ENCODE data around the gene RBCK1. TPM values are rescaled to one million over a fixed set of nuclear protein-coding genes. Genes with fewer than 3 reads are reported as not detected.
A peak's percentile ranks its signal among the peaks of the same experiment; 100 is the strongest.

Gene RBCK1
- total and polyA plus RNA-seq, 9 donors = 53.5 to 86.9 (median 76.6) TPM

DNA sequence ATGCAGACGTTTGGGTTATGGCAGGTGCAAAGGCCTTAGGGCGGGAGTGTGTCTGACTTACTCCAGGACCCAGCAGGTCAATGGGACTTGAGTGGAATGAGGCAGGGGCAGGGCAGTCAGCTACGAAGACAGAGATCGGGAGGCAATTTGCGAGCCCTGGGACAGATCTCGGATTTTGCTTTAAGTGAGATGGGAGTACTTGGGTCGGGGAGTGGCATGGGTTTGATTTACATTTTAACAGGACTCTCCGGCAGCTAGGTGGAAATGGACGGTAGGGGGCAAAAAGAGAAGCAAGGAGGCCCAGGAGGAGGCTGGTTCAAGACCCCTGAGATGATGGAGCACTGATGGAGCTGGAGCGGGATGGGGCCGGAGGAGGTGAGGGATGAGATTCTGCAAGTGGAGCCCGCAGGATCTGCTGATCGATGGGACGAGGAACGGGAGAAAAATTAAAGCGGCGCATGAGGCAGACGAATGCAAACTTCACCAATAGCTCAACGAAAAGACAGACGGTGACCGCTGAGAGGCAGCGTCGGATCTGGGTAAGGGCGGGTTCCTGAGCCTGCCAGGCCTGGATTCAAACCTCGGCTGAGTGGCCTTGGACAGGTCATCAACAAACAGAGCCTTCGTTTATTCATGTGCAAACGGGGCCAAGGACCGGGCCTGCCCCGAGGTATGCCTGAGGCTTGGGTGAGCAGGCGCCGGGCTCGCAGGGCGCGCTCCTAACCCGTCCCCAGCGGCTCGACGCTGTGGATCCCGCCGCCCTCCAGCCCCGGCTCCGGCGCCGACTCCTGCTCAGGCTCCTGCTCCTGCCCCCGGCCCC lies 756 bp upstream of the RBCK1 start:
- TF ChIP-seq EP300 (IDR thresholded peaks at IDR 0.05) (no peak), POLR2A (IDR thresholded peaks at IDR 0.05) (peak; percentile 4), CTCF (IDR thresholded peaks at IDR 0.05) (no peak)
- H3K36me3 ChIP-seq = no peaks in the 10 kb centered on the region
- peak overlapping the region; percentile 94 for H3K4me3 ChIP-seq
- H3K9me3 ChIP-seq = no peaks in the 10 kb centered on the region
- 4 to 9% (median 5%) methylated on average over 30 to 45 of the region's 45 CpGs for WGBS, 3 donors
- peak; percentile 67 to 84 (median 80) for DNase-seq
- H3K27ac ChIP-seq = no peak overlapping the region
- no peaks in the 10 kb centered on the region for H3K27me3 ChIP-seq
- intact Hi-C loops (cut with DNase I) = loop anchor here in 1 of 4 donors (10.0 kb wide), 1 partner anchor 57 kb away; the partner anchor contains the start of gene TBC1D20
- peaks cover 7% of the 10 kb centered on the region for H3K4me1 ChIP-seq (ENCODE audit: insufficient read depth)

DNA sequence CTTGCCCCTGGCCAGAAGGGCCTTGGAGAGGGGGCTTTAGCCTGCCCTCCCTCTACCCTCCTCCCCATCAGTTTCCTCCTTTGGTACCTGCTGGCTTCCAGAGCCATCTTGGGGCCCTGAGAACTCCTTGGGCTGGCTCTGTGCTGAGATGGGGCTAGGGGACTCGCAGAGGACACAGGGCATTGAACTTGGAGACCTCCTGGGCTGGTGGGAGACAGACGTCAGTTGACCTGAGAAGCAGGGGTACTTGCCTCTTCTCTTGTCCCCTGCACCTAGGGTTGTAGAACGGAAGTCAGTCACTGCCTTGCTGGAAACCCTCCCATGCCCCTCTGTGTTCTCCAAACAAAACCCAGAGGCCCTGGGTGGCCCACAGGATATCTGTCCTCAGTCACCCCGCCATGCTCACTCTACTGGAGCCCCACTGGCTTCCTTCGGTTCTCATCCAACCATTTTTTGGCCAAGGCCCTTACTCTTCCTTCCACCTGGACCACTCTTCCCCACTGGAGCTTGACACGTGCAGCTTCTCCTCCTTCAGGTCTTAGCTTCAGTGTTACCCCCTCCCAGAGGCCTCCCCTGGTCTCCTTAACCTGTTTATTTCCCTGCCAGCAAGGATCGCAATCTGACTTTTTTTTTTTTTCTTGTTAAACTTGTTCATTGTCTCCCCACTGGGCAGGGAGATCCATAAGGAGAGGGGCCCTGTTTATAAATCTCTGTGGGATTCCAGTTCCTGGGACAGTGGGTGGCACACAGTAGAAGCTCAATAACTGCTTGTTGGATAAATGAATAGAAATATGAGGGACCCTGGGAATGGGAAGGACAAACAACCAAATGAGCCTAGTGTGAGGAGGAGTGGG lies 971 bp downstream of the RBCK1 start:
- Histone ChIP-seq H3K9me3 (no peaks in the 10 kb centered on the region), H3K4me3 (peak overlapping the region; percentile 94), H3K36me3 (no peaks in the 10 kb centered on the region), H3K4me1 (ENCODE audit: insufficient read depth) (peaks cover 7% of the 10 kb centered on the region), H3K27me3 (no peaks in the 10 kb centered on the region), H3K27ac (peak overlapping the region; percentile 94 to 96)
- TF ChIP-seq EP300 (IDR thresholded peaks at IDR 0.05) (no peak), POLR2A (IDR thresholded peaks at IDR 0.05) (no peak), CTCF (IDR thresholded peaks at IDR 0.05) (no peak)
- no peak for DNase-seq
- 8 to 12% (median 10%) methylated on average over 7 of the region's 7 CpGs for WGBS, 3 donors
- intact Hi-C loops (cut with DNase I) = loop anchor here in 1 of 4 donors (2.0 to 10.0 kb wide), 2 partner anchors 56 to 60 kb away; partner anchors contain the start of gene TBC1D20

DNA sequence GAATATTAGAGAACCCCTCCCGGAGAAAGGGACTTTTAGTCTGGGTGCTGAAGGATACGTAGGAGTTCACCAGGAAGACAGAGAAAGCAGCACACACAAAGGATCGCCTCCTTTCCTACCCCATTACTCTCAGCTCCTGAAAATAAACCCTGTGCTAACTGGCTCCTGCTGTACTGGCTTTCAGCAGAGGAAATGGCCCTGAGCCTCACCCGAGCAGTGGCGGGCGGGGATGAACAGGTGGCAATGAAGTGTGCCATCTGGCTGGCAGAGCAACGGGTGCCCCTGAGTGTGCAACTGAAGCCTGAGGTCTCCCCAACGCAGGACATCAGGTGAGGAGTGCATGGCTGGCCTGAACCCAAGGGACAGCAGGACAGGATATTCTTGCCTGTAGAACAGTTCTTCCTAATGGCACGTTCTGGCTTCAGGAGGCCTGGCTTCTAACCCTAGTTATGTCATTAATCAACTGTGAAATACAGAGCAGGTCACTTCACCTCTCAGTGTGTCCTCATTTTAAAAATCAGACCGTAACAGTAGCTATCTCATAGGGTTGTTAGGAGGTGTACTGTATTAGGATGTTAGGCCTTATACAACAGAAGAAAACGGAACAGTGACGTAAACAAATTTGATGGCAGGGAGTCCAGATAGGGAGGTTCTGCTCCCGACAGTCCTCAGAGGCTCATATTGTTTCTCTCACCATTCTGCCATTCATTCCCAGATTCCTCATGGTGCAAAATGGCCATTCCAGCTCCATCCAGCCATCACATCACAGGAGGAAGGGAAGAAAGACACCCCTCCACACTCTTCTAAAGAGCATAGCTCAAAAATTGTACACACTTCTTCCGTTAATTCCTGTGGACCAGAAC lies 1.8 kb downstream of the RBCK1 start:
- TF ChIP-seq POLR2A (IDR thresholded peaks at IDR 0.05) (no peak), EP300 (IDR thresholded peaks at IDR 0.05) (no peak), CTCF (IDR thresholded peaks at IDR 0.05) (no peak)
- no peak for DNase-seq
- intact Hi-C loops (cut with DNase I) = loop anchor here in 1 of 4 donors (2.0 to 10.0 kb wide), 2 partner anchors 55 to 61 kb away; partner anchors contain the start of gene TBC1D20
- no peaks in the 10 kb centered on the region for H3K9me3 ChIP-seq
- peaks cover 7% of the 10 kb centered on the region for H3K4me1 ChIP-seq (ENCODE audit: insufficient read depth)
- 73 to 82% (median 74%) methylated on average over 14 of the region's 14 CpGs for WGBS, 3 donors
- no peaks in the 10 kb centered on the region for H3K36me3 ChIP-seq
- no peaks in the 10 kb centered on the region for H3K27me3 ChIP-seq
- H3K27ac ChIP-seq = no peak overlapping the region
- no peak overlapping the region for H3K4me3 ChIP-seq

DNA sequence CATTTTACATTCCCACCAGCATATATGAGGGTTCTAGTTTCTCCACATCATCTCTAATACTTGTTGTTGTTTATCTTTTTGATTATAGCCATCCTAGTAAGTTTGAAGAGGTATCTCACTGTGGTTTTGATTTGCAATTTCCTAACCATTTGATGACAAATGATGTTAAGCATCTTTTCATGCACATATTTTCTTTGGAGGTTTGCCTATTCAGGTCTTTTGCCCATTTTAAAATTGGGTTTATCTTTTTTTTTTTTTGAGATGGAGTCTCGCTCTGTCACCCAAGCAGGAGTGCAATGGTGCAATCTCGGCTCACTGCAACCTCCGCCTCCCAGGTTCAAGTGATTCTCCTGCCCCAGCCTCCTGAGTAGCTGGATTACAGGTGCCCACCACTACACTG lies 4.0 kb downstream of the RBCK1 start:
- 98% methylated on average over 3 of the region's 3 CpGs for WGBS, 3 donors
- no peak for DNase-seq
- Histone ChIP-seq H3K4me3 (no peak overlapping the region), H3K4me1 (ENCODE audit: insufficient read depth) (peaks cover 8% of the 10 kb centered on the region), H3K27ac (no peak overlapping the region), H3K9me3 (no peaks in the 10 kb centered on the region), H3K36me3 (no peaks in the 10 kb centered on the region), H3K27me3 (no peaks in the 10 kb centered on the region)
- intact Hi-C loops (cut with DNase I) = no loop called here
- TF ChIP-seq CTCF (IDR thresholded peaks at IDR 0.05) = no peak
- no peak for TF ChIP-seq POLR2A (IDR thresholded peaks at IDR 0.05)
- TF ChIP-seq EP300 (IDR thresholded peaks at IDR 0.05) = no peak

All from ovary (tissue), 9 donors.